Measurements from ENCODE around the gene RPL9. TPM values are rescaled to one million over a fixed set of nuclear protein-coding genes. Genes with fewer than 3 reads are reported as not detected.

The RPL9 gene
- total RNA-seq, 2 donors from 2014 or later = 2,057 to 2,637 TPM

DNA sequence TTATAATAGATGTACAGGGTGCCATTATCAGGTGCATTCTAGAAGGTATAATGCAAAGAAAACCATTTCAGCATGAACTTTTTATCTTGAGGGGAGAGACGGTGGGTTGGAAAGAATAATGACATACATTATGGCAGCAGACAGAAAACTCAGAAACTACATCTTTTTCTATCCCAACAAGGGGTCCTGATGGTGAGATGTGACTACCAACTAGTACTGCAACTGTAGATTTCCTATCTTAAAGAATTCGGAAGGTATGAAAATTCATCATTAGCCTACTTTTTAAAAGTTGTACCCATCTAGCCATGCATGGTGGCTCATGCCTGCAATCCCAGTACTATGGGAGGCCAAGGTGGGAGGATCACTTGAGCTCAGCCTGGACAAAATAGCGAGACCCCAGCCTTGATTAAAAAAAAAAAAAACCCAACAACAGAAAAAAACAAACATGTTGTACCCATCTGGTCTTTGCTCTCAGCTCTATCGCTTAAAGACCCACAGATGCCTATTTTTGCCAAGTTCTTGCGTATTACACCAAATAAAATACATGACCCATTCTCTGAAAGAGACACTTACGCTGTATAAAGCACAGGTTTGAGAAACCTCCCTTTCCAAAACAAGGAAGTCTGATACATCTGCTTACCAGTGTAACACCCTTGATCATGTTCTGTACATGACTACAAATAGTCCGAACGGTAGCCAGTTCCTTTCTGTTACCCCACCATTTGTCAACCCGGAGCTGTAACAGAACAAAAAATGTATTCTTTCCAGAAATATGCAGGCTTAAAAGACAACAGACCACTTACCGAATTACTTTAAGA lies 1.6 kb downstream of the RPL9 start:
- peak overlapping the region; percentile 93 to 95 for H3K27ac ChIP-seq
- no peaks in the 10 kb centered on the region for H3K9me3 ChIP-seq
- TF ChIP-seq, protein P1, sequence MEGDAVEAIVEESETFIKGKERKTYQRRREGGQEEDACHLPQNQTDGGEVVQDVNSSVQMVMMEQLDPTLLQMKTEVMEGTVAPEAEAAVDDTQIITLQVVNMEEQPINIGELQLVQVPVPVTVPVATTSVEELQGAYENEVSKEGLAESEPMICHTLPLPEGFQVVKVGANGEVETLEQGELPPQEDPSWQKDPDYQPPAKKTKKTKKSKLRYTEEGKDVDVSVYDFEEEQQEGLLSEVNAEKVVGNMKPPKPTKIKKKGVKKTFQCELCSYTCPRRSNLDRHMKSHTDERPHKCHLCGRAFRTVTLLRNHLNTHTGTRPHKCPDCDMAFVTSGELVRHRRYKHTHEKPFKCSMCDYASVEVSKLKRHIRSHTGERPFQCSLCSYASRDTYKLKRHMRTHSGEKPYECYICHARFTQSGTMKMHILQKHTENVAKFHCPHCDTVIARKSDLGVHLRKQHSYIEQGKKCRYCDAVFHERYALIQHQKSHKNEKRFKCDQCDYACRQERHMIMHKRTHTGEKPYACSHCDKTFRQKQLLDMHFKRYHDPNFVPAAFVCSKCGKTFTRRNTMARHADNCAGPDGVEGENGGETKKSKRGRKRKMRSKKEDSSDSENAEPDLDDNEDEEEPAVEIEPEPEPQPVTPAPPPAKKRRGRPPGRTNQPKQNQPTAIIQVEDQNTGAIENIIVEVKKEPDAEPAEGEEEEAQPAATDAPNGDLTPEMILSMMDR (IDR thresholded peaks at IDR 0.05) = no peak
- peak overlapping the region in 1 of 2 donors; percentile 68 for H3K4me3 ChIP-seq
- DNase-seq (ENCODE audit: low spot score) = no peak
- H3K36me3 ChIP-seq = peaks cover 65% of the 10 kb centered on the region
- H3K4me1 ChIP-seq = peaks cover 2 to 32% of the 10 kb centered on the region in 2 donors
- H3K27me3 ChIP-seq = no peaks in the 10 kb centered on the region

DNA sequence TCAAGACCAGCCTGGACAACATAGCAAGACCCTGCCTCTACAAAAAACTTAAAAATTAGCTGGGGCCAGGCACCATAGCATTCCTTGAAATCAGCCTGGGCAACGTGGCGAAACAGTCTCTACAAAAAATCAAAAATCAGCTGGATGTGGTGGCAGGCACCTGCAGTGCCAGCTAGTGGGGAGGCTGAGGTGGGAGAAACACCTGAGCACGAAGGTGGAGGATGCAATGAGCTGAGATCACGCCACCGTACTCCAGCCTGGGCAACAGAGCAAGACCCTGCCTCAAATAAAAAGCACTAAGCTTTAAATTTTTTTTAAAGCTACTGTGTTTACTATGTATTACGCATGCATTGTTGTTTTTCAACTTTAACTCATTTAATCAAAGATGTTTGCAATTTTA lies 3.2 kb downstream of the RPL9 start:
- Histone ChIP-seq H3K27me3 (no peaks in the 10 kb centered on the region), H3K4me1 (peaks cover 2 to 32% of the 10 kb centered on the region in 2 donors), H3K36me3 (peaks cover 72% of the 10 kb centered on the region), H3K9me3 (no peaks in the 10 kb centered on the region), H3K4me3 (no peak overlapping the region), H3K27ac (no peak overlapping the region)
- DNase-seq (ENCODE audit: low spot score) = no peak
- TF ChIP-seq, protein P1 (IDR thresholded peaks at IDR 0.05) = no peak

GRCh38 chr4:39453738-39454137 lies 5.0 kb downstream of the RPL9 start:
- no peak for DNase-seq (ENCODE audit: low spot score)
- no peak overlapping the region for H3K4me3 ChIP-seq
- peaks cover 2 to 25% of the 10 kb centered on the region in 2 donors for H3K4me1 ChIP-seq
- H3K27ac ChIP-seq = no peak overlapping the region
- TF ChIP-seq, protein P1 (IDR thresholded peaks at IDR 0.05) = no peak
- peaks cover 72% of the 10 kb centered on the region for H3K36me3 ChIP-seq
- no peaks in the 10 kb centered on the region for H3K27me3 ChIP-seq
- H3K9me3 ChIP-seq = no peaks in the 10 kb centered on the region

DNA sequence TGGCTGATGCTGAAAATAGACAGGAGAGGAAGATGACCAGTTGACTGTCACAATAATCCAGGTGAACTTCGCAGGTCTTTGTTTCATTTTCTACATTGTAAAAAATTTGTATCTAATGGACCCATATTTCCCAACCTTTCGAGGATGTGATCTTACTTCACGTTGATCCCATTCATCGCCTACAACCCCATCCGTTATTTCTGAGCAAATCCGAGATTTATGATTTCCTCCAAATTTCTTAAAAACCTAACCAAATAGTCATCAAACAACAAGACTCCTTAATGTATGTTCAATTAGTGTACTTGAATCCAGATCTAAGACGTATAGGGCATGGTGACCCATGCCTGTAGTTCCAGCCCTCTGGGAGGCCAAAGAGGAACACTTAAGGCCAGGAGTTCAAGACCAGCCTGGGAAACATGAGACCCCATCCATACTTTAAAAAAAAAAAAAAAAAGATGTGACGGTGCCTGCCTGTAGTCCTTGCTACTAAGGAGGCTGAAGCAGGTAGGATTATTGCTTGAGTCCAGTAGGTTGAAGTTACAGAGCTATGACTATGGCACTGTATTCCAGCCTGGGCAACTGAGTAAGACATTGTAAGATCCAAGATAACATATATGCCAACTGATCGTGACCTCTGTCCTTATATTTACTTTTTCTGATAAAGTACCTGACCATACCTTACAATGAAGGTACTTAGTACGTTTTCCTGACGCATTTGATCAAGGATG lies 5.7 kb downstream of the RPL9 start:
- H3K27ac ChIP-seq = no peak overlapping the region
- no peak overlapping the region for H3K4me3 ChIP-seq
- TF ChIP-seq, protein P1 (IDR thresholded peaks at IDR 0.05) = no peak
- H3K36me3 ChIP-seq = peaks cover 72% of the 10 kb centered on the region
- no peak for DNase-seq (ENCODE audit: low spot score)
- no peaks in the 10 kb centered on the region for H3K27me3 ChIP-seq
- peaks cover 2 to 24% of the 10 kb centered on the region in 2 donors for H3K4me1 ChIP-seq
- no peaks in the 10 kb centered on the region for H3K9me3 ChIP-seq

DNA sequence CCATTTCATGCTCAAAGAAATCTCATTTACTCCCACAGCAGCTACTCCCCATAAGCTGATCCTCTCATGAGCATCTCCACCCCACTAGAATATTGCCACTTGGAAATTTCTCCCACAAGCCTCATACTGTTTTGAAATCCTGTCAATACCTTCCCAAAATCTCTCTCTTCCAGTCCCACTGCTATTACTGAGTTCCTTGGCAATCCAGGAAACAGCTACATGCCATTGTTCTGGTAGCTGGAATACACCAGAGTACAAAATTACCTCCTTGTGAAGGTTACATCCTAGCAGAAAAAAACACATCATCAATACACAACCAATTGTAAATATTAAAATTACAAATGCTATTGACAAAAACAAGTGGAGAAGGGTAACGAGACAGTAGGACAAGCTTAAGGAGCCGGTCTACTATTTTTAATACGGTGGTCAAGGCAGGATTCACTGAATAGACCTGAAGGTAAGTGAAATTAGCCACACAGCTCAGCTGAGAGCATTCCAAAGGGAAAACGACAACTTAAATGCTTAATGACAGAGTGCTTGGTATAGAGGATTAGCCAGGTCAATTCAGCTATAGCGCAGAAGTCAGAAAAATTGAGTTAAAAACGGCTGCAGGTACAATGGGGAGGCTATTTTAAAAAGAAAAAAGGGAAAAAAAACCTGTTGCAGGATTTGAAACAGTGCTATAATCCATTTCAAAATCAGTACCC lies 6.4 kb downstream of the RPL9 start:
- H3K27ac ChIP-seq = no peak overlapping the region
- peaks cover 66% of the 10 kb centered on the region for H3K36me3 ChIP-seq
- H3K4me1 ChIP-seq = peaks cover 2 to 21% of the 10 kb centered on the region in 2 donors
- no peaks in the 10 kb centered on the region for H3K27me3 ChIP-seq
- no peak overlapping the region for H3K4me3 ChIP-seq
- DNase-seq (ENCODE audit: low spot score) = no peak
- TF ChIP-seq, protein P1 (IDR thresholded peaks at IDR 0.05) = no peak
- no peaks in the 10 kb centered on the region for H3K9me3 ChIP-seq

Data from right atrium auricular region (tissue), 2 donors.